B cell (primary cell): ENCODE results near the gene HOXB3. TPM values are rescaled to one million over a fixed set of nuclear protein-coding genes. Genes with fewer than 3 reads are reported as not detected.

Experiments
- ATAC-seq: fragments of 200-7000 bp; cut with Tn5 transposase; one replicate; pipeline ENCODE4 v1.10.0; 2021; ENCODE audit warnings: low read depth, mild to moderate bottlenecking, moderate number of reproducible peaks, moderate library complexity
- CTCF ChIA-PET: fragments of 350-600 bp; sonication (Branson Sonifier 250); formaldehyde crosslinking; loops from one replicate; lab custom pipeline; 2021; ENCODE audit warnings: antibody characterized with exemption, inconsistent platforms; lab: Charles Lee
- POLR2A ChIA-PET: fragments of 350-600 bp; sonication (Branson Sonifier 250); formaldehyde crosslinking; loops from one replicate; lab custom pipeline; 2021; ENCODE audit warnings: antibody characterized with exemption; lab: Charles Lee
- DNase-seq: peaks from one replicate; pipeline ENCODE4 v3.0.0; 2013
- H2AFZ ChIP-seq: 2 replicates; pipeline ENCODE4 v1.6.1; 2012; ENCODE audit warnings: mild to moderate bottlenecking, low read depth, low read length; ENCODE audit not compliant: insufficient read depth, poor library complexity, severe bottlenecking
- H3K27ac ChIP-seq, 2 donors: 1 replicate in 1 of 2; 2 replicates in 1 of 2; pipeline ENCODE4 v1.5.1; 2012 to 2013; ENCODE audit warnings: low read length in 2 of 2, mild to moderate bottlenecking in 2 of 2, moderate library complexity in 1 of 2
- H3K27me3 ChIP-seq, 4 experiments: fragments of 200-600 bp in 1 of 4; sonication (generic) in 1 of 4; replicated peaks in 1 of 4; 1 replicate in 2 of 4; 2 replicates in 2 of 4; pipeline versions ENCODE4 v1.6.1 to v1.7.0; 2013 to 2016; ENCODE audit warnings: low read length in 3 of 4, mild to moderate bottlenecking in 2 of 4, mixed read lengths in 1 of 4, moderate library complexity in 1 of 4; ENCODE audit not compliant: insufficient read depth in 4 of 4, control insufficient read depth in 3 of 4; ENCODE audit errors: control extremely low read depth in 1 of 4
- H3K36me3 ChIP-seq, 2 experiments: replicated peaks in 1 of 2; 1 replicate in 1 of 2; 2 replicates in 1 of 2; pipeline versions ENCODE4 v1.6.1 to v1.7.1; 2013; ENCODE audit warnings: low read length in 1 of 2; ENCODE audit not compliant: insufficient read depth in 2 of 2, control insufficient read depth in 1 of 2; ENCODE audit errors: control extremely low read depth in 1 of 2, extremely low read depth in 1 of 2
- H3K4me1 ChIP-seq, 2 donors: fragments of 200-600 bp in 1 of 2; sonication (generic) in 1 of 2; 1 replicate in 1 of 2; 2 replicates in 1 of 2; pipeline versions ENCODE4 v1.5.1 to v1.6.1; 2013 to 2017; ENCODE audit warnings: low read length in 2 of 2; ENCODE audit not compliant: control insufficient read depth in 2 of 2, insufficient read depth in 2 of 2
- H3K4me2 ChIP-seq: replicated peaks from 2 replicates; pipeline ENCODE3; 2012; ENCODE audit warnings: mild to moderate bottlenecking, low read depth, low read length; ENCODE audit not compliant: poor library complexity, severe bottlenecking
- H3K4me3 ChIP-seq, 5 experiments: fragments of 200-600 bp in 1 of 5; sonication (generic) in 1 of 5; 1 replicate in 3 of 5; 2 replicates in 2 of 5; pipeline versions ENCODE4 v1.5.1 to v1.7.0; 2011 to 2016; ENCODE audit warnings: low read length in 4 of 5, mild to moderate bottlenecking in 4 of 5, low read depth in 2 of 5, control low read depth in 1 of 5, moderate library complexity in 1 of 5; ENCODE audit not compliant: insufficient read depth in 1 of 5; ENCODE audit errors: control extremely low read depth in 1 of 5, extremely low read depth in 1 of 5
- H3K79me2 ChIP-seq: fragments of 200-600 bp; sonication (generic); one replicate; pipeline ENCODE4 v1.6.0; 2016; ENCODE audit warnings: low read length; ENCODE audit not compliant: control insufficient read depth, insufficient read depth
- H3K9ac ChIP-seq: fragments of 200-600 bp; sonication (generic); 2 replicates; pipeline ENCODE4 v1.6.1; 2017; ENCODE audit warnings: mild to moderate bottlenecking, low read length, moderate library complexity
- H3K9me3 ChIP-seq, 3 donors: one replicate each; pipeline versions ENCODE4 v1.6.1 to v1.7.1; 2013; ENCODE audit warnings: low read length in 2 of 3; ENCODE audit not compliant: control insufficient read depth in 2 of 3, insufficient read depth in 1 of 3; ENCODE audit errors: control extremely low read depth in 1 of 3
- H4K20me1 ChIP-seq: 2 replicates; pipeline ENCODE4 v1.6.0; 2012; ENCODE audit warnings: mild to moderate bottlenecking, low read length; ENCODE audit not compliant: insufficient read depth, control insufficient read depth, poor library complexity, severe bottlenecking
- H3K27ac Mint-ChIP-seq: one replicate; pipeline ENCODE4 v1.8.0; 2021; ENCODE audit warnings: mixed read lengths
- H3K27me3 Mint-ChIP-seq: one replicate; pipeline ENCODE4 v1.8.0; 2021; ENCODE audit warnings: mixed read lengths
- H3K4me1 Mint-ChIP-seq: one replicate; pipeline ENCODE4 v1.8.0; 2021; ENCODE audit warnings: mixed read lengths
- H3K4me3 Mint-ChIP-seq: one replicate; pipeline ENCODE4 v1.8.0; 2021; ENCODE audit warnings: mixed read lengths
- H3K9me3 Mint-ChIP-seq: one replicate; pipeline ENCODE4 v1.8.0; 2022; ENCODE audit warnings: mixed read lengths; ENCODE audit not compliant: insufficient read depth
- EZH2 ChIP-seq: IDR thresholded peaks from 2 replicates; pipeline ENCODE4 v1.6.1; 2012; ENCODE audit warnings: borderline replicate concordance, low read depth, mild to moderate bottlenecking, moderate library complexity, low read length; ENCODE audit not compliant: insufficient read depth, poor library complexity, severe bottlenecking
- WGBS: methylation state at CpG from one replicate; pipeline ENCODE4 v1.1.5; 2013; ENCODE audit warnings: missing lambda C conversion rate; ENCODE audit not compliant: insufficient coverage; 5-methylcytosine and 5-hydroxymethylcytosine counted together
- intact Hi-C: fragments of 100-400 bp; cut with micrococcal nuclease; formaldehyde crosslinking; loops from one replicate; pipeline ENCODE4 v1.10.0; 2022
- polyA plus RNA-seq: library from polyadenylated mRNA; depleted of rRNA; stranded (reverse); fragments of >200 nt; gene quantifications from 2 replicates; pipeline ENCODE4 v1.2.3, GENCODE V29; 2012
- total RNA-seq, 2 donors: library from RNA; stranded (reverse); fragments of 120-200 nt in 1 of 2; gene quantifications; 1 replicate in 1 of 2; 2 replicates in 1 of 2; pipeline versions ENCODE4 v1.2.3 to v1.2.4, GENCODE V29; 2013 to 2022
- TF ChIP-seq, protein P1 (sequence below): fragments of 200-600 bp; IDR thresholded peaks from one replicate; pipeline ENCODE4 v1.8.0; 2022; ENCODE audit warnings: antibody characterized with exemption, mild to moderate bottlenecking

Gene HOXB3
- total and polyA plus RNA-seq, 2 donors (not counting 1 experiment from before 2014, with no cell fraction given), result 3.0 to 4.0 TPM

DNA sequence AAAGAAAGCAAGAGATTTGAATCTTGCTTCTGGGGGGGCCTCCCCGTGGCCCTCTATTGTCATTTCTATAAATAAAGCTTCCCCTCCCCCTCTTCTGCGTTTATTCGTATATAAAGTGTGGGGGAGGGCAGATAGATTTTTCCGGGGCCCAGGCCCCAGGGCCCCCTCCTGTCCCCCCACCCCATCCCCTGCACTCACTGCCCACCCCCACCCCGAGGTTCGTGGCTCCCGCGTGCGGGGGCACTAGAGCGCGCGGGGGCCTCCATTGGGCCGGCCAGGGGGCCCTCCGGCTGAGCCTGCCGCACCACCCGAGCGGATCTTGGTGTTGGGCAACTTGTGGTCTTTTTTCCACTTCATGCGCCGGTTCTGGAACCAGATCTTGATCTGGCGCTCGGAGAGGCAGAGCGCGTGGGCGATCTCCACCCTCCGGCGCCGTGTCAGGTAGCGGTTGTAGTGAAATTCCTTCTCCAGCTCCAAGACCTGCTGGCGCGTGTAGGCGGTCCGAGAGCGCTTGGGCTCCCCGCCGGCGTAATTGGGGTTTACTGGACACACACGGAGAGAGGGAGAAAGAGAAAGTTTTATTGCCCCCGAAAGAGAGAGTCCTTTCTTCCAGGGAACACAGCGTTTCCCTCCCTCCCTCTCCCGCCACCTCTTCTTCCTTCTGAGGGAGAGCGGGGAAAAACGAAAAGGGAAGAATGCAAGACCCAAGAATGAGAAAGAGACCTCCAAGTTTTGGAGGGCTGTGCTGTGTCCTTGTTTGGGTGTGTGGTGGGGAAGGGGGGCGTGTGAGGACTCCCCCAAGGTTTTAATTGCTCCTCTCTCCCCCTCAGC, 13.3 kb downstream of the HOXB3 start:
- H3K4me3 ChIP-seq, result peak overlapping the region in 2 of 5 experiments; percentile 76 to 77
- H3K4me1 Mint-ChIP-seq, result peaks cover 40% of the 10 kb centered on the region
- no peaks in the 10 kb centered on the region for H3K9me3 Mint-ChIP-seq
- ChIA-PET POLR2A (no interaction called here), CTCF (interaction anchor here (1.5 kb wide), 2 partner anchors 17 to 268 kb away, joined by 3 to 4 read pairs; partner anchors contain the start of gene HOXB5)
- no peak for TF ChIP-seq EZH2
- TF ChIP-seq, protein P1, sequence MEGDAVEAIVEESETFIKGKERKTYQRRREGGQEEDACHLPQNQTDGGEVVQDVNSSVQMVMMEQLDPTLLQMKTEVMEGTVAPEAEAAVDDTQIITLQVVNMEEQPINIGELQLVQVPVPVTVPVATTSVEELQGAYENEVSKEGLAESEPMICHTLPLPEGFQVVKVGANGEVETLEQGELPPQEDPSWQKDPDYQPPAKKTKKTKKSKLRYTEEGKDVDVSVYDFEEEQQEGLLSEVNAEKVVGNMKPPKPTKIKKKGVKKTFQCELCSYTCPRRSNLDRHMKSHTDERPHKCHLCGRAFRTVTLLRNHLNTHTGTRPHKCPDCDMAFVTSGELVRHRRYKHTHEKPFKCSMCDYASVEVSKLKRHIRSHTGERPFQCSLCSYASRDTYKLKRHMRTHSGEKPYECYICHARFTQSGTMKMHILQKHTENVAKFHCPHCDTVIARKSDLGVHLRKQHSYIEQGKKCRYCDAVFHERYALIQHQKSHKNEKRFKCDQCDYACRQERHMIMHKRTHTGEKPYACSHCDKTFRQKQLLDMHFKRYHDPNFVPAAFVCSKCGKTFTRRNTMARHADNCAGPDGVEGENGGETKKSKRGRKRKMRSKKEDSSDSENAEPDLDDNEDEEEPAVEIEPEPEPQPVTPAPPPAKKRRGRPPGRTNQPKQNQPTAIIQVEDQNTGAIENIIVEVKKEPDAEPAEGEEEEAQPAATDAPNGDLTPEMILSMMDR, result no peak
- H4K20me1 ChIP-seq, result no peaks in the 10 kb centered on the region
- H2AFZ ChIP-seq, result no peak overlapping the region
- H3K9me3 ChIP-seq, result peaks cover 0 to 21% (median 0%) of the 10 kb centered on the region in 3 donors
- peaks cover 0 to 51% (median 35%) of the 10 kb centered on the region in 4 experiments for H3K27me3 ChIP-seq
- WGBS, result 22% methylated on average over 14 of the region's 43 CpGs
- H3K4me3 Mint-ChIP-seq, result peak overlapping the region; percentile 84
- ATAC-seq, result no peak
- peaks cover 40 to 41% of the 10 kb centered on the region in 2 donors for H3K4me1 ChIP-seq
- H3K27me3 Mint-ChIP-seq, result peaks cover 37% of the 10 kb centered on the region
- intact Hi-C loops, result loop anchor here (5.0 kb wide), 1 partner anchor 36 kb away; the partner anchor contains the start of gene HOXB7
- no peaks in the 10 kb centered on the region for H3K79me2 ChIP-seq
- peak overlapping the region; percentile 73 for H3K9ac ChIP-seq
- DNase-seq, result peak; percentile 35
- H3K4me2 ChIP-seq, result peak overlapping the region; percentile 96
- no peak overlapping the region for H3K27ac ChIP-seq
- H3K27ac Mint-ChIP-seq, result no peak overlapping the region
- H3K36me3 ChIP-seq, result no peaks in the 10 kb centered on the region
